ENCODE results near the gene OR5K1. TPM values are rescaled to one million over a fixed set of nuclear protein-coding genes. Genes with fewer than 3 reads are reported as not detected.
A peak's percentile ranks its signal among the peaks of the same experiment; 100 is the strongest.

The OR5K1 gene
- total RNA-seq, 1 donor from 2014 or later, result not detected

DNA sequence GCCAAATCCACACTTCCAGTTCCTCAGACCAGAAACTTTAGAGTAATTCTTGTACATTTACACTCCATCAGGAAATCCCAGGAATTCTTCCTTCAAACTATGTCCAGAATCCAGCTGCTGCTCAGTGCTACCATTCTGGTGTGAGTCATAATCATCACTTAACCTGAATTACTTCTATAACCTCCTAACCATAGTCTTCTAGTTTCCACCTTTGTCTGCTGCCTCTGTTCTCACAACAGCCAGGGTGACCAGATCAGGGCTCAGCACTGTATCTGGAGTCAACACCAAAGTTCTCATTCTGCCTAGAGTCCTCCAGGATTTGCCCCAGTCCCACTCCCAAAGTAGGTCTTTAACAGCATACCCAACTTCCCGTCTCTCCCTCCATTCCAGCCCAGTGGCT, 56.4 kb downstream of the OR5K1 start:
- no peak for DNase-seq (ENCODE audit: extremely low spot score, unreplicated experiment)
- Mint-ChIP-seq H3K27me3 (ENCODE audit: unreplicated experiment) (no peaks in the 10 kb centered on the region), H3K4me3 (ENCODE audit: unreplicated experiment) (no peak overlapping the region), H3K27ac (ENCODE audit: unreplicated experiment) (no peak overlapping the region), H3K4me1 (ENCODE audit: unreplicated experiment) (peaks cover 17% of the 10 kb centered on the region), H3K36me3 (ENCODE audit: unreplicated experiment) (peaks cover 46% of the 10 kb centered on the region), H3K9me3 (ENCODE audit: unreplicated experiment) (no peaks in the 10 kb centered on the region)
- TF ChIP-seq, protein P1, sequence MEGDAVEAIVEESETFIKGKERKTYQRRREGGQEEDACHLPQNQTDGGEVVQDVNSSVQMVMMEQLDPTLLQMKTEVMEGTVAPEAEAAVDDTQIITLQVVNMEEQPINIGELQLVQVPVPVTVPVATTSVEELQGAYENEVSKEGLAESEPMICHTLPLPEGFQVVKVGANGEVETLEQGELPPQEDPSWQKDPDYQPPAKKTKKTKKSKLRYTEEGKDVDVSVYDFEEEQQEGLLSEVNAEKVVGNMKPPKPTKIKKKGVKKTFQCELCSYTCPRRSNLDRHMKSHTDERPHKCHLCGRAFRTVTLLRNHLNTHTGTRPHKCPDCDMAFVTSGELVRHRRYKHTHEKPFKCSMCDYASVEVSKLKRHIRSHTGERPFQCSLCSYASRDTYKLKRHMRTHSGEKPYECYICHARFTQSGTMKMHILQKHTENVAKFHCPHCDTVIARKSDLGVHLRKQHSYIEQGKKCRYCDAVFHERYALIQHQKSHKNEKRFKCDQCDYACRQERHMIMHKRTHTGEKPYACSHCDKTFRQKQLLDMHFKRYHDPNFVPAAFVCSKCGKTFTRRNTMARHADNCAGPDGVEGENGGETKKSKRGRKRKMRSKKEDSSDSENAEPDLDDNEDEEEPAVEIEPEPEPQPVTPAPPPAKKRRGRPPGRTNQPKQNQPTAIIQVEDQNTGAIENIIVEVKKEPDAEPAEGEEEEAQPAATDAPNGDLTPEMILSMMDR (IDR thresholded peaks at IDR 0.05), result no peak

DNA sequence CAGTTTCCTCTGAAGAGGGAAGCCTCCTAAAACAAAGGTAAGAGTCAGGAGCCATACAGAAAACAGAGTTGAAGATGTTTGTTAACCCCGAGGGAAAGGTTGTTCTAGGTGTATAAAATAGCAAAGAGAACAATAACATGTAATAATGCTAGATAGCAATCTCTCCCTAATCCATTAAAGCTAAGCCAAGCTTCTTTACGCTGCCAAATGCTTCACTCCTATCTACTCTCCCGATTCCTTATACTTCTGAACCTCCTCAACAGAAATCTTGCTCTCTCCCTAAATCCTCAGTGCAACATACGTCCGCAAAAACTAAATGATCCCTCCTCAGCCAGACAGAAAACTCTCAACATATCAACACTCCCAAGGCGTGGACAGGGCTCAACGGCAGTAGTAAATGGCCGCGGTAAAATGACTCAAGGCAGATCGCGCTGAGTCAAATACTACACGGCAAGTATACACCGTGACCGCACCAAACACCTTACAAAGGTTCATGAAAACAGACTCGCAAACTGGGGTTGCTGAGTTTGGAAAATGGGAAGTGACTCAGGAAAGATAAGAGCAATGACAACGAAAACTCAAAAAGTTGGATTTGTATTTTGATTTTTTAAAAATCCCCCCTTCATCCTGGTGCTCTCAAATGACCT, 59.0 kb downstream of the OR5K1 start:
- peaks cover 8% of the 10 kb centered on the region for H3K27me3 Mint-ChIP-seq (ENCODE audit: unreplicated experiment)
- H3K4me1 Mint-ChIP-seq (ENCODE audit: unreplicated experiment), result peaks cover 17% of the 10 kb centered on the region
- H3K27ac Mint-ChIP-seq (ENCODE audit: unreplicated experiment), result peak overlapping the region; percentile 81
- H3K36me3 Mint-ChIP-seq (ENCODE audit: unreplicated experiment), result peaks cover 26% of the 10 kb centered on the region
- no peaks in the 10 kb centered on the region for H3K9me3 Mint-ChIP-seq (ENCODE audit: unreplicated experiment)
- TF ChIP-seq, protein P1 (IDR thresholded peaks at IDR 0.05), result no peak
- no peak for DNase-seq (ENCODE audit: extremely low spot score, unreplicated experiment)
- H3K4me3 Mint-ChIP-seq (ENCODE audit: unreplicated experiment), result peak overlapping the region; percentile 81

Other genes with a start within 250 kb of the OR5K1 start
- gene OR5H6, start 199.0 kb upstream of the OR5K1 start, total RNA-seq, result not detected in 2 replicates
- not detected in 2 replicates for gene OR5H2, start 180.7 kb upstream of the OR5K1 start, total RNA-seq
- not detected in 2 replicates for gene OR5K4, start 109.3 kb upstream of the OR5K1 start, total RNA-seq
- not detected in 2 replicates for gene OR5K3, start 72.5 kb upstream of the OR5K1 start, total RNA-seq
- gene OR5K2, start 34.5 kb downstream of the OR5K1 start, total RNA-seq, result not detected in 2 replicates
- 85.3 and 93.2 TPM in 2 replicates for gene CLDND1, start 59.7 kb downstream of the OR5K1 start, total RNA-seq
- not detected in 2 replicates for gene GPR15, start 68.8 kb downstream of the OR5K1 start, total RNA-seq
- 17.4 and 19.3 TPM in 2 replicates for gene CPOX, start 130.4 kb downstream of the OR5K1 start, total RNA-seq

All from osteocyte (in vitro differentiated cells).